ENCODE results near the gene MOSPD3.
"Not testable (repeated sequence)": the region's sequence is repeated elsewhere in the genome, so short reads cannot be mapped to it uniquely, and the experiment has no call there.

The MOSPD3 gene

GRCh38 chr7:100640517-100641440, 28.4 kb downstream of the MOSPD3 start:
- H3K9ac ChIP-seq (ENCODE audit: low read depth, low read length): no peak overlapping the region
- no peaks in the 10 kb centered on the region for H3K36me3 ChIP-seq (ENCODE audit: insufficient read depth, low read length)
- H3K4me1 ChIP-seq (ENCODE audit: insufficient read depth, low read length): peaks cover 18% of the 10 kb centered on the region; the same call in 1 of the 2 replicates
- H3K9me3 ChIP-seq (ENCODE audit: control insufficient read depth, insufficient read depth, low read length): no peaks in the 10 kb centered on the region

GRCh38 chr7:100641463-100641859, 29.1 kb downstream of the MOSPD3 start, which contains the start of gene TFR2:
Gene TFR2, minus strand, starts transcription at chr7:100641552. Its CDS starts 43 bp downstream, at chr7:100641509.
- Histone ChIP-seq H3K9me3 (ENCODE audit: control insufficient read depth, insufficient read depth, low read length) (no peaks in the 10 kb centered on the region), H3K9ac (ENCODE audit: low read depth, low read length) (no peak within 1 kb of the TSS), H3K36me3 (ENCODE audit: insufficient read depth, low read length) (no peaks in the 10 kb centered on the region), H3K4me1 (ENCODE audit: insufficient read depth, low read length) (peaks cover 18% of the 10 kb centered on the region; the same call in 1 of the 2 replicates)

DNA sequence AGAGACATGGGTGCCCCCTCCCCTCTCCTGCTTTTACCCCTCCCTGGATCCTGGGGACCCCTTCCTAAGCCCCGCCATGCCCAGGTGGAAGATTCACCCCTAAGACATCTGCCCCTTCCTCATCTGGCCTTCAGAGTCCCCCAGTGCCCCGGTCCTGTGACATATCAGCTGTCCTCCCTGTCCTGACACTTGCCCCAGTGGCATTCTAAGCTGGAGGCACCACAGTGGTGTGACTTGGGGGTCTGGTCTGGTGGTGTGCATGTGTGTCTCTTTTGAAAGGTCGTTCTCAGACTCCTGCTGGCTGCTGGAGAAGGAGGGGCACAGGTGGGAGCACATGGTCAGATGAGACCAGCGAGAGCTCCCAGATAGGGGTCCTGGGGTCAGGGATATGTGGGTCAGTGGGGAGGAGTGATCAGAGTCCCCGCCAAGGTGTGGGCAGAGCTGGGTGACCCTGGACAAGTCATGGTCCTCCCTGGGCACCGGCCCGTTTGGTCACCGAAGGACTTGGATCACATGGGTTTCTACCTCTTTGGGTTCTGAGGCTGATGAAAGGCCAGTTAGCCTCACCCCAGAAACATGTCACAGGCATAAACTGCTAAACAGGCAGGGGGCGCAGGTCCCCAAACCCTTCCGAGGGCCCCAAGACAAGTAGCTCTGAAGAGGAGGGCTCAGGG, 29.7 kb downstream of the MOSPD3 start:
- Histone ChIP-seq H3K36me3 (ENCODE audit: insufficient read depth, low read length) (no peaks in the 10 kb centered on the region), H3K9me3 (ENCODE audit: control insufficient read depth, insufficient read depth, low read length) (no peaks in the 10 kb centered on the region), H3K9ac (ENCODE audit: low read depth, low read length) (no peak overlapping the region), H3K4me1 (ENCODE audit: insufficient read depth, low read length) (peaks cover 18% of the 10 kb centered on the region; the same call in 1 of the 2 replicates)

DNA sequence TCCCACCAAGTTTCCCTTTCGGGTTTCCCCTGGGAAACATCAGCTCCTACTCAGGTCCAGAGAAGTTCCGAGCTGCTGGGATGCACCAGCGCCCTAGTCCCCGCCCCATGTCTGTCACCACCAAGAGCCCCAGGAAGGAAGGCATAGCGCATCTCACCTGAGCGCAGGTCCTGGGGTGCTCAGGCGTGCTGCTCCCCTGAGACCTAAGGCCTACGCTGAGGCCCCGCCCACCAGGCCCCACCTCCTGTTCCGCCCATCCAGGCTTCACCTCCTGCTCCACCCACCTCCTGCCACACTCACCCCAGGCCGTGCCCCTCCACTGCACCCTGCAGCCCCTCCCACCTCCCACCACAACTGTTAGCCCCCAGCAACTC, 30.2 kb downstream of the MOSPD3 start:
- no peaks in the 10 kb centered on the region for H3K9me3 ChIP-seq (ENCODE audit: control insufficient read depth, insufficient read depth, low read length)
- H3K9ac ChIP-seq (ENCODE audit: low read depth, low read length): no peak overlapping the region
- peaks cover 20% of the 10 kb centered on the region; the same call in 1 of the 2 replicates for H3K4me1 ChIP-seq (ENCODE audit: insufficient read depth, low read length)
- H3K36me3 ChIP-seq (ENCODE audit: insufficient read depth, low read length): no peaks in the 10 kb centered on the region

GRCh38 chr7:100649826-100650565, 37.7 kb downstream of the MOSPD3 start:
- Histone ChIP-seq H3K36me3 (ENCODE audit: insufficient read depth, low read length) (no peaks in the 10 kb centered on the region), H3K9ac (ENCODE audit: low read depth, low read length) (no peak overlapping the region), H3K9me3 (ENCODE audit: control insufficient read depth, insufficient read depth, low read length) (no peaks in the 10 kb centered on the region), H3K4me1 (ENCODE audit: insufficient read depth, low read length) (peaks cover 5% of the 10 kb centered on the region; the same call in 1 of the 2 replicates)

GRCh38 chr7:100654908-100655831, 42.8 kb downstream of the MOSPD3 start:
- no peaks in the 10 kb centered on the region for H3K9me3 ChIP-seq (ENCODE audit: control insufficient read depth, insufficient read depth, low read length)
- H3K36me3 ChIP-seq (ENCODE audit: insufficient read depth, low read length): no peaks in the 10 kb centered on the region; the same call in 1 of the 2 replicates
- no peak overlapping the region; the same call in 1 of the 2 replicates for H3K9ac ChIP-seq (ENCODE audit: low read depth, low read length)
- H3K4me1 ChIP-seq (ENCODE audit: insufficient read depth, low read length): no peaks in the 10 kb centered on the region

- Histone ChIP-seq H3K9me3 (ENCODE audit: control insufficient read depth, insufficient read depth, low read length) (no peaks in the 10 kb centered on the region), H3K4me1 (ENCODE audit: insufficient read depth, low read length) (no peaks in the 10 kb centered on the region), H3K9ac (ENCODE audit: low read depth, low read length) (no peak within 1 kb of the TSS; the same call in 1 of the 2 replicates), H3K36me3 (ENCODE audit: insufficient read depth, low read length) (no peaks in the 10 kb centered on the region; the same call in 1 of the 2 replicates)
Measured at GRCh38 chr7:100655908-100656674, 43.8 kb downstream of the MOSPD3 start, which contains the start of gene ACTL6B. Gene ACTL6B, minus strand, starts transcription at chr7:100656448. Its CDS starts 94 bp downstream, at chr7:100656354.

GRCh38 chr7:100662194-100662776, 49.9 kb downstream of the MOSPD3 start:
- not testable (repeated sequence) for H3K9me3 ChIP-seq (ENCODE audit: control insufficient read depth, insufficient read depth, low read length); H3K36me3 ChIP-seq (ENCODE audit: insufficient read depth, low read length); H3K4me1 ChIP-seq (ENCODE audit: insufficient read depth, low read length); H3K9ac ChIP-seq (ENCODE audit: low read depth, low read length)

Data from ES-I3 (cell line).